SW 1271 (cell line): Measurements from ENCODE around the gene RARA.

ENCODE experiments used
- DNase-seq, 2 experiments: peaks; one replicate each; lab custom pipeline; 2025; lab: John Stamatoyannopoulos, UW

Gene RARA

DNA sequence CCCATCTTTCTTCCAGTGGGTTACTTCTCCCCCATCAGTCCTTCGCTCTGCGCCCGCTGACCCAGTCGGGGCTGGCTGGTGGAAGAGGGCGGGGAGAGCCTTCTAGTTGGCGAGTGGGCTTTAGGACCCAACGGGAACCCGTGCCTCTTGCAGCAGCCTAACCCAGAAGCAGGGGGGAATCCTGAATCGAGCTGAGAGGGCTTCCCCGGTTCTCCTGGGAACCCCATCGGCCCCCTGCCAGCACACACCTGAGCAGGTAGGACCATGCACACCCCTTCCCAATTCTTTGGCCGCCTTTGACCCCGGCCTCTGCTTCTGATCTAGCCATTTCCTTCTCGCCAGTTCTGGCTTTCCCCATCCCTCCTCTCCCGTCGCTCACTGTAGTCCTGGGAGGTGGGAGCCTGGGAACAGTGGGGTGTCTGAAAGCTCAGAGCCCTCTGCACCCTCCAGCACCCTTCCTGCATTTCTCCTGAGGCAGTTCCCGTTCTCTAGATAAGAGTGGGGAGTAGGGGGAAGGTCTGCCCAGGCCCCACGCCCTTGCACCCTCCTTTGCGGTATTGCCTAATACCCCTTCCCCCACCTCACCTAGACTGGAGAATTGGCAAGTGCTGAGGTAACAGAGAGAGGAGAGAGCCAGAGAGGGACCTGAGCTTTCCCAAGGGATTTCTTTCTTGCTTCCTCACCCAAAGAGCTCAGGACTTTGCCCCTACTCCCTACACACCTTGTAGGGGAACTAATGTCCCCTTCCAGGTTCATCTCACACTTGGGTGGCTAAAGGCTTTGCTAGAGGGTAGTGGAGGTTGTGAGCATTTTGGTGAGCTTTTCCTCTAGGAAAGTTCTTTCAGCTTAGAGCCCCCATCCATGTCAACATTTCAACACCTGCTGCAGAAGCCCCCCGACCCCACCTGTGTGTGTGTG, at the start of gene RARA:
Gene RARA, plus strand, starts transcription at position 150 of the 918 bp plus-strand sequence. CDS start 22,039 bp downstream, outside the sequence.
- DNase-seq: no peak

DNA sequence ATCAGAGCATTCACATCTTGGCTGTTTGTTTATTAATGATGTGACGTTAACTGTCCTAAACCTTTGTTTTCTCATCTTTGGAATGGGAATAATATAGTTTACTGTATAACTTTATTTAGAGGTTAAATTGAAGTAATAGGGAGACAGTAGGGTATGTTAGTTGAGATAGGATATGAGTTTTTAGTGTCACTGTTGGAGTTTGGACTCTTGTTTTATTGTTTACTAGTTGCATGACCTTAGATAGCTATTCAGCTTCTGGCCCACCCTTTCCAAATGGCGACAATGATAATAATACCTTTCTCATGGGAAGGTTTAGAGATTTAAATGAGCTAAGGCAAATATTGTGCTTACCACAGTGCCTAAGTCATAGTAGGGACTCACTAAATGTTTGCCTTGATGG, 49.5 kb upstream of the RARA start:
- no peak for DNase-seq

DNA sequence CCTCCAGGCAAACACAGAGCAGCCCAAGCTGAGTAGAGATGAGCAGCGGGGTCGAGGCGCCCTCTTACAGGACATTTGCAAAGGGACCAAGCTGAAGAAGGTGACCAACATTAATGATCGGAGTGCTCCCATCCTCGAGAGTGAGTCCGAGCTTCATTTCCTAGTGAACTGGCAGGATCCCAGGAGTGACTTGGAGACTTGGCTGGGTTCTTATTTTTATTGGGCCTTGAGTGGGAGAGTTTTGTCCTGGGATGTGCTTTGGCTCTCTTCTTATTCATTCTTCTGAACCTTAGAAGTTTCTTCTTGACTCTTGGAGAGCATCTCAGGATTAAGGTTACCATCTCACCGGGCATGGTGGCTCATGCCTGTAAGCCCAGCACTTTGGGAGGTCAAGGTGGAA, 48.5 kb upstream of the RARA start:
- DNase-seq: no peak

DNA sequence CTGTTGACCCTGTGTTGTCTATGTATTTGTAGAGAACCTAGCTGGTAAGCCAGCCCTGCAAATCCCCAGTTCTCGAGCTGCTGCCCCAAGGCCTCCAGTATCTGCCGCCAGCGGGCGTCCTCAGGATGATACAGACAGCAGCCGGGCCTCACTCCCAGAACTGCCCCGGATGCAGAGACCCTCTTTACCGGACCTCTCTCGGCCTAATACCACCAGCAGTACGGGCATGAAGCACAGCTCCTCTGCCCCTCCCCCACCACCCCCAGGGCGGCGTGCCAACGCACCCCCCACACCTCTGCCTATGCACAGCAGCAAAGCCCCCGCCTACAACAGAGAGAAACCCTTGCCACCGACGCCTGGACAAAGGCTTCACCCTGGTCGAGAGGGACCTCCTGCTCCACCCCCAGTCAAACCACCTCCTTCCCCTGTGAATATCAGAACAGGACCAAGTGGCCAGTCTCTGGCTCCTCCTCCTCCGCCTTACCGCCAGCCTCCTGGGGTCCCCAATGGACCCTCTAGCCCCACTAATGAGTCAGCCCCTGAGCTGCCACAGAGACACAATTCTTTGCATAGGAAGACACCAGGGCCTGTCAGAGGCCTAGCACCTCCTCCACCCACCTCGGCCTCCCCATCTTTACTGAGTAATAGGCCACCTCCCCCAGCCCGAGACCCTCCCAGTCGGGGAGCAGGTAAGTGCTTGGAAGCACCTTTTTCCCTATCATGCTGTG, 44.4 kb upstream of the RARA start:
- no peak for DNase-seq

DNA sequence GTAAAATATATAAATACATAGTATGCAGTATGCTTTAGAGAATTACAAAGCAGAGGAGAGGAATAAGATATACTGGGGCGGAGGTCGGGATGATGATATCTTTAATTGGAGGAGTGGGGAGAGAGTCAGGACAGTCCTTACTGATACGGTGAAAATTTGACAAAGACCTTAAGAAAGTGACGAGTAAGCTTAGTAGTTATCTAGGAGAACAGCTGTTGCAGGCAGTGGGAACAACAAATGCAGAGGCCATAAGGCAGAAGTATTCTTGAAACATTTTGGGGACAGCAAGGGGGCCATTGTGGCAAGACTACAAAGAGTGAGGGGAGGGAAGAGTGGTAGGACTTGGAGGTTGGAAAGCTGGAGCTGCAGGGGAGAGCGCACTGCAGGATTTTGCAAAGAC, 43.6 kb upstream of the RARA start:
- DNase-seq: no peak

DNA sequence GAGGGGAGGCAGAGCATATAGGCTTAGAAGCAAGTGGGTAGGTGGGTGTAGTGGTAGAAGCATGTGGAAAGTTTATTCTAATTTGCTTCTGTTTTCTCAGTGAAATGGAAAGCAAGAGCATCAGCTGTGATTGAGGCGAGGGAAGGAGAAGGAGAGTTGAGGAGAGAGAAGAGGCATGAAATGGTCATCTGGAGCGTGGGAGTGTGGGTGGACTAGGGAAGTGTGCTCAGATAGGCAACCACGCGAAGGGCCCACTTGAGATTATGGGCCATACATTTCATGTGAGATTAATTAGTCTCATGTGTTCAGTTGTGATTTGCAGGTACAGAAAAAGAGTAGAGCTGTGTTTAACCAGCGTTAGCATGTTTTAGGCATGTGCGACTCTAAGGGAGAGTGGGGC, 42.1 kb upstream of the RARA start:
- DNase-seq: no peak

DNA sequence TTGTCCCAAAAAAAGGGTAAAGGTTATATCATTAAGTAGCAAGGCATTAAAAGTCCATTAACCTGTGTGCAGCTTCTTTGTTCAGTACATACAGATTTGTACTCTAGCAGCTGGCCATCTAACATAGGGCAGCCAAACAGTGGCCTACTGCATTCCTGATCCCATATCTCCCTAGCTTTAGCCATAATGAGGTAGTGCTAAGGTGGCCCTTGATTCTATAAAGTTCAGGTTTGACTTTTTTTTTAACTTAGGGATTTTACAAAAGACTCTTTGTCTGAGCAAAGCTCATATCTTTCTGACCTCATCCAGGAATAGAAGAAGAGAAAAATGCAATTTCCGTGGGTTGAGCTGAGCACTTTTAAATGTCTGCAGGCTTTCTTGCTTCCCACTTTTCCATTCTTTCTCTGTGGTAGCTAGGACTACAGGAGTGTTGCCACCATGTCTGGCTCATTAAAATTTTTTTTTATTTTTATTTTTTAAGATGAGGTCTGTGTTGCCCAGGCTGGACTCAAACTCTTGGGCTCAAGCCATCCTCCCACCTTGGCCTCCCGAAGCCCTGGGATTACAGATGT, 40.8 kb upstream of the RARA start:
- DNase-seq: no peak

DNA sequence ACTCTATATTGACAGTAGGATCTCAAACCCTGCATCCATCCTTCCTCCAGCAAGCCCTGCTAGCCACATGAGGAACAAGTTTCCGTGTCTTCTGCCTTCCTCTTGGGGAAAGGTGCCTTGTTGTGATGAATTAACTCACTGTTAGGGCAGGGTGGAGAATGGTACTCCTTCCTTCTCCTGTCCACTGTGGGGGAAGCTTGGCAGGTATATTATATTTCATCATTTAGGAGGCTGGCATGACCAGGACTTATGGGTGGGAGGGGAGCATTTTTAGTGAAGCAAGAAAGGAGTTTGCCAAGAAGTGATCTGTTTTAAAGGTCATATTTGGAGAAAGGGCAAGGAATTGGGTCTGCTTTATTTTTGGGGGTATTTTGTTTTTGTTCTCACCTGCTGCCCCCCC, 30.6 kb upstream of the RARA start:
- DNase-seq: no peak

DNA sequence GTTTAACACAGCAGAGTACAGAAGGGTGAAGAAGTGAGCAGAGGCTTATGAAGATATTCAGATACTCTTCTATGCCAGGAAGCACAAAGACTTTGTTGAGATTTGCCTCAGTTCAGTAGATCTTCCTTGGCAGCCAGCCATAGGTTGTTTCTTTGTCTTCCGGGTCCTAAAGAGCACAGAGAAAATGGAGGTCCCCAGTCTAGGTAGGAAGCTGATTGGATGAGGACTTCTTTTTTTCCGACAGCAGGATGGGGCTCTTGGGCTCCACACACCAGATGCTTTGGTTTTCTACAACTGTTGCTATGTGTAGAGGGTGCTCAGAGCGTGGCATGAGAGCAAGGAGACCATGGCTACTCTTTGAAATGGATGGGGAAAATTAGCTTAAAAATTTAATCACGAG, 29.6 kb upstream of the RARA start:
- no peak for DNase-seq

DNA sequence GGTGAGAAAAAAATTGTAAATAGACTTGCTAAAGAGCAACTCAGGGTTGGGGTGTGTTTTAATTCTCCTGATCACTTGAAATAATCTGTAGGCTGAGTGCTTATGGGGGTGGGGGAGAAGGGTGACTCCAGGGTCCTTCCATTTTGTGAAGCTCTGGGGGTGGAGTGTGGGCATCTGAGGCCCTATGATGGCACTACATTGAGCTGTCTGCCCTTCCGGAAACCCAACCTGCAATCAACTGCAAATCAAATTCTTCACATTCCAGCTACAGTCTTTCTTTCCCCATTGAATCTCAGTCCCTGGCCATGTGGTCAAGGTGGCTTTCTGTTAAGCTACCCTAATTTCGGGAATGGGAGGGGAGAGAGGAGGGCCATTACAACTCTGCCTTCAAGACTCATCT, 27.3 kb upstream of the RARA start:
- no peak for DNase-seq

DNA sequence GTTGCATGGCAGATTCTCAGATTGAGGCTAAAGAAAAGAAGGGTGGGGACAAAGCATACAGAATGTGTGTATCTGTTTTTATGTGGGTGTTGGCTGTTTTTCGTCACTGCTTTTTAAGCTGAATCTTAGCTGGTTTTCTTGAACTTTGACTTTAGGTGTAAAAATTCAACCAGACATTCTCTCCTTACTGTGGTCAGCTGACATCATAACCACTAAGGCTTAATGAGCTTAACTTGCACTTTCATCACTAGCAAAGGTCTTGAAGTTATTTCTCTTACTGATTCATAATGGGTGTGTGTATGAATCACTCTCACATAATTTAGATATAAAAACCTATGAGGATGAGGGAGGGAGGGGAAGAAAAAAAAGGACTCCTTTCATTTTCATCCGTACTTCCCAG, 25.3 kb upstream of the RARA start:
- DNase-seq: peak; percentile 57 to 67

DNA sequence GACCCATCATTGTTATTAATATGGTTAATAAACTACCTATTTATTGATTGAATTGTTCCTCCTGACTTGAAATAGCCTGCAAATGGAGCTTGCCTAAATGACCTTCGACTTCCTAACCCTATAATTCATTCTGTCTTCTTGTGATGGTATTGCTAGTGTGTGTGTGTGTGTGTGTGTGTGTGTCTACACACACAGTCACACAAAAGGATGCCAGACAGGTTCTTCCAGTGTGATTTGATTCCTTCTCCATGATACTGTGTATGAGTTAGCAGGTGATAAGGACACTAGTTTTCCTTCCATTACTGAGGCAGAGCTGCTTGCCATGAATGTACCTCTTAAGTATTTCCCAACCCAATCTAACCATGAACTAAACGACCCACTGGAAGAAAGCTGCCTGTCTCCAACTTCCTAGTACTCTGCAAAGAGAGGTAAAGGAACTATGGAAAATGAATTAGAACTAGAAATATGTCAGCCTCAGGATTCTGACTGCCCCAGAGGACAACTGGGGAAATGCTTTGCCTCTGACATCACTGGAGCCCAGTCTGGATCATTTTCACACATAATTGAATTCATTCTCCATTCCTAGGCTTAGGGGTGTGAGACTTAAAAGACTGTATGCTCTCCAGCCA, 24.8 kb upstream of the RARA start:
- DNase-seq: peak in 1 of 2 experiments; percentile 36

DNA sequence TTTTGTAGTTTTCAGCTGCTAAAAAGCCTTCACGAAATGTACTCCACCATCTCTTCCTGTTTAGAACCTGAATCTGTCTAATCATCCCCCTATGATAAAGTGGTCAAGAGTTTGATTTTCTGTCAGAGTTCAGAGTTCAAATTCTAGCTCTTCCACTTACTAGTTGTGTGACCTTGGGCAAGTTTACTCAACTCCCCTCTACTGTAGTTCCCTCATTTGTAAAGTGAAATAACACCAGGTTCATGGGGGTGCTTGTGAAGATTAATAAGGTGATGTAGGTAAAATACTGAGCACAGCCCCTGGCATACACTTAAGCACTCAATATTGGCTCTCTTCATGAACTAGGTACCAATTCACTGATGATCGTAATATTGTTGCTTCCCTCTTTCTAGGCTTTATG, 22.5 kb upstream of the RARA start:
- DNase-seq: no peak

DNA sequence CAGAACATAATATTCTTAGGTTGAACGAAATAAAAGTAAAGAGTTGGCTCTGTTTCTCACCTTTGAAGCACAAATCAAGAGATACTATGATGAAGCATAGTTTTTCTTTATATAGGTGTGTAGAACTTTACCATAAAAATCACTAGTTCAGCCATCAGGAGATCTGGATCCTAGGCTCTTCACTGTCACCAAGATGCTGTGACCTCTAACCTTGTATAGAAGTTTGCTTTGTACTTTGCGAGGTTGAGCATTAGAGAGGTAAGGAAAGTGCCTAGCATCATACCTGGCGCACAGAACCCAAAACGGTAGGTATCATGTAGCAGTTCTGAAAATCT, 21.9 kb upstream of the RARA start:
- DNase-seq: no peak

DNA sequence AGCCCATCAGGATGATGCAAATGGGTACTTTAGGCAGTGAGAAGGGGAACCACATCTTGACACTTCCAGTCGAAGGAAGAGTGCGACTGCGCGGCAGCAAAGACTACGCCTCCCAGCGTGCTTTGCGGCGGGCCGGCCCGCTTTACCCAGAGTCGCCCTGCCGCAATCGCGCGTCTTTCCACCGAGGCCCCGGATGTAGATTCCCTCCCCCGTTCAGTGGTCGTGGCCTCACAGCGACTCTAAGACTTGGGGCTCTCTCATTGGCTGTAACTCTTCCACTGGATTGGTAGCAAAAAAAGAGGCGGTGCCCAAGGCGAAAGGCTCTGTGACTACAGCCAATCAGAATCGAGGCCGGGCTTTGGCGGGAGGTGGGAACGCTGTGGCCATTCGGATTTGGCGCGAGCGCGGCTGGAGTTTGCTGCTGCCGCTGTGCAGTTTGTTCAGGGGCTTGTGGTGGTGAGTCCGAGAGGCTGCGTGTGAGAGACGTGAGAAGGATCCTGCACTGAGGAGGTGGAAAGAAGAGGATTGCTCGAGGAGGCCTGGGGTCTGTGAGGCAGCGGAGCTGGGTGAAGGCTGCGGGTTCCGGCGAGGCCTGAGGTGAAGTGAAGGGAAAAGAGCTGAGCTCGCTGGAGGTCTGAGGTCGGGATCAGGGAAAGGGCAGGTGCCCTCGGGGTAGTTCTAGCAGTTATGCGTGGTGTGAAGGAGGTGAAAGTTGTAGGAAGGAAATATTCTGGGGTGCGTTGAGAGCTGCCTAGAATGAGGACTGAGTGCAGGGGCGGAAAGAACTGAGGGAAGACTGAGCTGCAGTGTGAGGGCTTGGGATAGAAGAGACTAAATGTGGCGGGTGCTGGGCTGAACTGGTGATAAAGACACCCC, 21.2 kb upstream of the RARA start, which contains the start of gene CDC6:
Gene CDC6, plus strand, starts transcription at position 386 of the 876 bp plus-strand sequence. CDS start 1,542 bp downstream, outside the sequence.
- DNase-seq: peak; percentile 98 to 99

DNA sequence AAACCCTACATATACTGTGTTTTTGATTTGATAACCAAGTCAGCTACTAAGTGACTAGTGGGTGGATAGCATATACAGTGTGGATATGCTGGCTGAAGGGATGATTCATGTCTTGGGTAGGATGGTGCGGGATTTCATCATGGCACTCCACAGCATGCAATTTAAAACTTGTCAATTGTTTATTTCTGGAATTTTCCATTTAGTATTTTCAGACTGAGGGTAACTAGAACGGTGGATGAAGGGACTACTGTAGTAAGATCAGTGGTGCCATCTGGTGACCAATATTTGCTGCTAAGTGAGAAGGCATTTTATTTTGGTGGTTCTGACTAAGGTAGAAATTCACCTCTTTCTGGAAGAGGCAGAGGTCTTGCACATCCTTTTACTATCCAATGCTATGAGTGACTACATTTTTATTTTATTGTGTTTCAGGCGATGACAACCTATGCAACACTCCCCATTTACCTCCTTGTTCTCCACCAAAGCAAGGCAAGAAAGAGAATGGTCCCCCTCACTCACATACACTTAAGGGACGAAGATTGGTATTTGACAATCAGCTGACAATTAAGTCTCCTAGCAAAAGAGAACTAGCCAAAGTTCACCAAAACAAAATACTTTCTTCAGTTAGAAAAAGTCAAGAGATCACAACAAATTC, 18.2 kb upstream of the RARA start:
- peak in 1 of 2 experiments; percentile 80 for DNase-seq

DNA sequence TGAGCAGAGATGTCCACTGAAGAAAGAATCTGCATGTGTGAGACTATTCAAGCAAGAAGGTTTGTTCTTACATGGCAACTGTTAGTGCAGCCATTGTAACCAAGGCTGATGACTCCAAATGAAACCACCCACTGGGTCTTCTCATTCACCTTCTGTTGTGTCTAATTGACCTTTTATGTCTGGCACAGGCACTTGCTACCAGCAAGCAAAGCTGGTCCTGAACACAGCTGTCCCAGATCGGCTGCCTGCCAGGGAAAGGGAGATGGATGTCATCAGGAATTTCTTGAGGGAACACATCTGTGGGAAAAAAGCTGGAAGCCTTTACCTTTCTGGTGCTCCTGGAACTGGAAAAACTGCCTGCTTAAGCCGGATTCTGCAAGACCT, 17.7 kb upstream of the RARA start:
- DNase-seq: no peak

DNA sequence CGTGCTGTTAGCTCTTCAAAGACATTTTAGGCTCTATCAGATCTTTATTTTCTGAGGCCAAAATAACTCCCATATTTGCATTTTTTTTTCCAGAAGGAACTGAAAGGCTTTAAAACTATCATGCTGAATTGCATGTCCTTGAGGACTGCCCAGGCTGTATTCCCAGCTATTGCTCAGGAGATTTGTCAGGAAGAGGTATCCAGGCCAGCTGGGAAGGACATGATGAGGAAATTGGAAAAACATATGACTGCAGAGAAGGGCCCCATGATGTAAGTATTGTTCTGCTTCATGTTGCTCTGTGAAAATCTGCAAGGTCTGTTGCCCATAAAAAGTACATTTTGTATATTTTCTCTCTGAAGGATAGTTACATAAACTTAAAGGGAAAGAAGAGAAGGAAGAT, 15.6 kb upstream of the RARA start:
- DNase-seq: no peak

DNA sequence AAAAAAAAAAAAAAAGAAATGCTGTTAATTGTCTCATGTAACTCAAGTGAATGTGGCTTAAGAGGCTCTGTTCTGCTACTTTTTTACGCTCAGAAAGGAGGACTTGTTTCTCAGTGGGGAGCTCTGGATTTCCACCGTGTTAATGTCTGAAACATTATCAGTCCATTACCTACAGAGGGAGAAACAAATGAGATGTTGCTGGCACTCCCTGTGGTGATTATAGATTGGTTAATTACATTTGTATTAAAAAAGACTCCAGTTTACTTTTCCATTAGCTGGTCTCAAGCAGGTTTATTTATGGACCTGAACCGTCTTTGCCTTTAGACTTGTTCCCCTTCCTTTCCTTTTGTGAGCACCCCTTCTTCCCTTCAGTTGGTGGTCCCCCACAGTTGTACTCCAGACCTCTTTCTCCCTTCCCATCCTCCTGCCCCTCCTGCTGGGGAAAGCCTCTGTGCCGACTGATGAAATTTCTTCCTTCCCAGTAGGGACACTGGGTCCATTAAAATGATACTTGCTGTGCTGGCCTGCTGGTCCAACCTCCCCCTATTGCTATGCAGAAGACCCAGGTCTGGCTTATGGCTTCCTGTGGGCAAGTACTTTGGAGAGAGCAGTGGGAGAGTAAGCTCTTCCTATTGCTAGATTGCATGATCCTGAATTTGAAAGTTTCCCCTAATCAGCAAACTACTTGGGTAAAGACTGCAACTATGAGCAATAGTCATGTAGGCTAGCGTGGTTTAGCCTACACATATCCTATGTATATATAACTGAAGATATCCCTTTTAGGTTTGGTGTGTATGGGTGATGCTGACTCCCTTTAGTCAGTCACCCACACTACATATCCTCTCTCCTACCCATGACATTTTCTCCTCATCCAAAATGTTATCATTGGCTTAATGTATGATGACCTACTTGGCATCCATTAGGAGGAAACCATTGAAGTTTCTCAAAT, 13.2 kb upstream of the RARA start:
- no peak for DNase-seq

DNA sequence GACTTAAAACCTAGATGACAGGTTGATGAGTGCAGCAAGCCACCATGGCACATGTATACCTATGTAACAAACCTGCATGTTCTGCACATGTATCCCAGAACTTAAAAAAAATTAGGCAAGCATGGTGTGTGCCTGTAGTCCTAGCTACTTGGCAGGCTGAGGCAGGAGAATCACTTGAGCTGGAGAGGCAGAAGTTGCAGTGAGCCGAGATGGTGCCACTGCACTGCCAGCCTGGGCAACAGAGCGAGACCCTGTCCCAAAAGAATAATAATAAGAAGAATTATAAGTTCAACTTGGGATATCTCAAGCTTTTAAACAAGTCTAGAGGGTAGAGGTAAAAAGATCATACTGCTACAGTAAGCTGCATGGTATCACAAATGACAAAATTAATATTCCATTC, 11.5 kb upstream of the RARA start:
- DNase-seq: no peak
